GM21528 (cell line): ENCODE results near the gene SARS2.
"Not testable (repeated sequence)": the region's sequence is repeated elsewhere in the genome, so short reads cannot be mapped to it uniquely, and the experiment has no call there.

ENCODE experiments used
- ATAC-seq: cut with Tn5 transposase; IDR thresholded peaks from one replicate; pipeline ENCODE4 v1.9.1; 2021; ENCODE audit warnings: mild to moderate bottlenecking, moderate library complexity; ENCODE audit not compliant: unreplicated experiment, low FRiP score

Gene SARS2

GRCh38 chr19:38898788-38899446, 31.6 kb downstream of the SARS2 start:
- no peak for ATAC-seq

GRCh38 chr19:38894968-38895367, 35.6 kb downstream of the SARS2 start:
- ATAC-seq: no peak

- ATAC-seq: no peak
Measured at GRCh38 chr19:38893341-38893771, 37.2 kb downstream of the SARS2 start.

- ATAC-seq: no peak
Measured at GRCh38 chr19:38892841-38893240, 37.7 kb downstream of the SARS2 start.

- no peak for ATAC-seq
Measured at GRCh38 chr19:38891771-38892170, 38.8 kb downstream of the SARS2 start.

- ATAC-seq: no peak
Measured at GRCh38 chr19:38890686-38891085, 39.9 kb downstream of the SARS2 start.

- ATAC-seq: no peak
Measured at GRCh38 chr19:38889803-38890202, 40.8 kb downstream of the SARS2 start.

- no peak for ATAC-seq
Measured at GRCh38 chr19:38888876-38889275, 41.7 kb downstream of the SARS2 start.

- not testable (repeated sequence) for ATAC-seq
Measured at GRCh38 chr19:38884691-38885090, 45.9 kb downstream of the SARS2 start.

- ATAC-seq: no peak
Measured at GRCh38 chr19:38883286-38883685, 47.3 kb downstream of the SARS2 start.

- no peak for ATAC-seq
Measured at GRCh38 chr19:38880882-38881609, 49.5 kb downstream of the SARS2 start.

- ATAC-seq: no peak
Measured at GRCh38 chr19:38880076-38880881, 50.3 kb downstream of the SARS2 start.

GRCh38 chr19:38879400-38879751, 51.2 kb downstream of the SARS2 start:
- ATAC-seq: no peak

GRCh38 chr19:38878575-38879399, 51.8 kb downstream of the SARS2 start:
- ATAC-seq: no peak

GRCh38 chr19:38877781-38878574, 52.6 kb downstream of the SARS2 start, which contains the start of gene RINL:
Gene RINL, minus strand, starts transcription at chr19:38878275. Its CDS starts 1,533 bp downstream, at chr19:38876742.
- no peak for ATAC-seq

GRCh38 chr19:38875656-38876395, 54.7 kb downstream of the SARS2 start:
- ATAC-seq: no peak

GRCh38 chr19:38873400-38873799, 57.2 kb downstream of the SARS2 start:
- not testable (repeated sequence) for ATAC-seq

- ATAC-seq: no peak
Measured at GRCh38 chr19:38870612-38871011, 60.0 kb downstream of the SARS2 start.
